Body of pancreas (tissue), 4 donors: ENCODE results near the gene OR11A1. TPM values are rescaled to one million over a fixed set of nuclear protein-coding genes. Genes with fewer than 3 reads are reported as not detected.

ENCODE experiments used
- ATAC-seq: fragments of 150-250 bp; one replicate; pipeline ENCODE4 v1.9.1; 2016
- DNase-seq, 4 donors: peaks; one replicate each; pipeline ENCODE4 v3.0.0-alpha.2; 2019
- H3K27ac ChIP-seq, 4 donors: fragments of 200-600 bp; sonication (generic); 1 replicate in 3 of 4; 2 replicates in 1 of 4; pipeline versions ENCODE4 v1.5.1 to v1.6.1; 2016 to 2019; ENCODE audit warnings: mild to moderate bottlenecking in 1 of 4, mixed read lengths in 1 of 4, moderate library complexity in 1 of 4
- H3K27me3 ChIP-seq, 2 donors: fragments of 200-600 bp; sonication (generic); one replicate each; pipeline ENCODE4 v1.6.0; 2016; ENCODE audit warnings: mild to moderate bottlenecking in 1 of 2
- H3K36me3 ChIP-seq, 2 donors: fragments of 200-600 bp; sonication (generic); replicated peaks in 1 of 2; 2 replicates each; pipeline ENCODE4 v1.5.1; 2016; ENCODE audit warnings: low read depth in 2 of 2; ENCODE audit not compliant: insufficient read depth in 1 of 2
- H3K4me1 ChIP-seq: fragments of 200-600 bp; sonication (generic); one replicate; pipeline ENCODE4 v1.6.0; 2016
- H3K4me3 ChIP-seq, 2 donors: fragments of 200-600 bp; sonication (generic); 1 replicate in 1 of 2; 2 replicates in 1 of 2; pipeline ENCODE4 v1.5.1; 2016 to 2019
- H3K9me3 ChIP-seq, 3 donors: fragments of 200-600 bp; sonication (generic); 1 replicate in 2 of 3; 2 replicates in 1 of 3; pipeline ENCODE4 v1.5.1; 2016
- POLR2A ChIP-seq, 3 donors: fragments of 450-650 bp; IDR thresholded peaks; one replicate each; pipeline ENCODE4 v1.6.1; 2016; ENCODE audit warnings: antibody characterized with exemption in 3 of 3, mild to moderate bottlenecking in 2 of 3
- WGBS, 2 donors: methylation state at CpG; one replicate each; pipeline ENCODE4 v1.1.5; 2017; 5-methylcytosine and 5-hydroxymethylcytosine counted together
- intact Hi-C: fragments of 100-400 bp; cut with DNase I; formaldehyde crosslinking; loops from one replicate; pipeline ENCODE4 v1.15.1; 2023
- total RNA-seq, 2 donors: library from RNA; depleted of rRNA; stranded (reverse); fragments of >200 nt; gene quantifications; one replicate each; pipeline ENCODE4 v1.1.0, GENCODE V29; 2016
- TF ChIP-seq, protein P1 (sequence below), 7 experiments: fragments of 450-650 bp in 4 of 7; fragments of 200-600 bp in 3 of 7; sonication (generic) in 3 of 7; IDR thresholded peaks; one replicate each; pipeline ENCODE4 v1.5.1; 2016 to 2019; ENCODE audit warnings: antibody characterized with exemption in 7 of 7

Gene OR11A1
- total RNA-seq, 2 donors from 2014 or later = not detected

DNA sequence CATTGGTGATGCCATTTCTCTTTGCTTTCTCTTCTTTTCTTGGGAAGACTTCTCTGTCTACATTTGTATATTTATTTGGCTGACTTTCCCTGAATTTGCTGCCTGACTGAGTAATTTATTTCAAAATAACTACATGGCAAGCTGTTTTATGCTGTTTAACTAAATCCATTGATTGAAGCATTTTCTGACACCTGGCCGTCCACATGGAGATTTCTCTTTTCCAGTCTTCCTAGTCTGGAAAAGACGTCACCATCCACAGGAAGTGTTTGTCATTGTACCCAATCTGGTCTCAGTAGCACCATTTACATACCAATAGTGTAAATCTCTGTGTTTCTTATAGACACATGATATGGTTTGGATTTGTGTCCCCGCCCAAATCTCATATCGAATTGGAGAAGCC lies 40.1 kb upstream of the OR11A1 start:
- H3K27me3 ChIP-seq = no peaks in the 10 kb centered on the region

DNA sequence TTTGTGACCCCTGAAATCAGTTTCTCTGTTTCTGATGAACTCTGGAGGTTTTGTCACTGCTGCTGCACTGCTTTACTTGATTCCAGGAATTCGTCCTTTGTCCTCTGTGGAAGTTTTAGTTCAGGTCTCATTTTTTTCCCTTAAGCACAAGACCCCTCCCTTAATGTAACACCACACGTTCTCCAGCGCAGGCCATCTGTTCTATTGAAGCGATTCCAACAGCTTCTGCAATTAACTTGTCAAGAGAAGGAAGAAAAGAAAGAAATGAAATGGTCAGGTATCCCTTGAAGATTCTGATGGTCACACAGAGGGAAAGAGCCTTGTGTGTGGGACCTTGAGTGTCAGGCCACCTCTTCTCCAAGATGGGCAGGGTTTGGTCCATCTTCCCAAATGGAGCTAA lies 38.7 kb upstream of the OR11A1 start:
- H3K9me3 ChIP-seq = no peaks in the 10 kb centered on the region
- no peak for TF ChIP-seq POLR2A (IDR thresholded peaks at IDR 0.05)
- TF ChIP-seq, protein P1, sequence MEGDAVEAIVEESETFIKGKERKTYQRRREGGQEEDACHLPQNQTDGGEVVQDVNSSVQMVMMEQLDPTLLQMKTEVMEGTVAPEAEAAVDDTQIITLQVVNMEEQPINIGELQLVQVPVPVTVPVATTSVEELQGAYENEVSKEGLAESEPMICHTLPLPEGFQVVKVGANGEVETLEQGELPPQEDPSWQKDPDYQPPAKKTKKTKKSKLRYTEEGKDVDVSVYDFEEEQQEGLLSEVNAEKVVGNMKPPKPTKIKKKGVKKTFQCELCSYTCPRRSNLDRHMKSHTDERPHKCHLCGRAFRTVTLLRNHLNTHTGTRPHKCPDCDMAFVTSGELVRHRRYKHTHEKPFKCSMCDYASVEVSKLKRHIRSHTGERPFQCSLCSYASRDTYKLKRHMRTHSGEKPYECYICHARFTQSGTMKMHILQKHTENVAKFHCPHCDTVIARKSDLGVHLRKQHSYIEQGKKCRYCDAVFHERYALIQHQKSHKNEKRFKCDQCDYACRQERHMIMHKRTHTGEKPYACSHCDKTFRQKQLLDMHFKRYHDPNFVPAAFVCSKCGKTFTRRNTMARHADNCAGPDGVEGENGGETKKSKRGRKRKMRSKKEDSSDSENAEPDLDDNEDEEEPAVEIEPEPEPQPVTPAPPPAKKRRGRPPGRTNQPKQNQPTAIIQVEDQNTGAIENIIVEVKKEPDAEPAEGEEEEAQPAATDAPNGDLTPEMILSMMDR (IDR thresholded peaks at IDR 0.05) = no peak
- WGBS, 2 donors = 77 to 86% methylated on average over 4 of the region's 4 CpGs
- no peak for DNase-seq
- no peak overlapping the region for H3K27ac ChIP-seq
- H3K27me3 ChIP-seq = no peaks in the 10 kb centered on the region
- intact Hi-C loops = no loop called here
- no peaks in the 10 kb centered on the region for H3K4me1 ChIP-seq
- no peaks in the 10 kb centered on the region for H3K36me3 ChIP-seq
- no peak overlapping the region for H3K4me3 ChIP-seq
- no peak for ATAC-seq

More for the DNA sequence above, 40.1 kb upstream of the OR11A1 start:
- H3K4me1 ChIP-seq = no peaks in the 10 kb centered on the region
- no peak overlapping the region for H3K4me3 ChIP-seq
- H3K9me3 ChIP-seq = no peaks in the 10 kb centered on the region
- WGBS, 2 donors = 76 to 83% methylated on average over 4 of the region's 4 CpGs
- no peak overlapping the region for H3K27ac ChIP-seq
- TF ChIP-seq POLR2A (IDR thresholded peaks at IDR 0.05) = no peak
- TF ChIP-seq, protein P1 (IDR thresholded peaks at IDR 0.05) = no peak
- DNase-seq (no peak), ATAC-seq (no peak)
- H3K36me3 ChIP-seq = no peaks in the 10 kb centered on the region
- intact Hi-C loops = no loop called here

DNA sequence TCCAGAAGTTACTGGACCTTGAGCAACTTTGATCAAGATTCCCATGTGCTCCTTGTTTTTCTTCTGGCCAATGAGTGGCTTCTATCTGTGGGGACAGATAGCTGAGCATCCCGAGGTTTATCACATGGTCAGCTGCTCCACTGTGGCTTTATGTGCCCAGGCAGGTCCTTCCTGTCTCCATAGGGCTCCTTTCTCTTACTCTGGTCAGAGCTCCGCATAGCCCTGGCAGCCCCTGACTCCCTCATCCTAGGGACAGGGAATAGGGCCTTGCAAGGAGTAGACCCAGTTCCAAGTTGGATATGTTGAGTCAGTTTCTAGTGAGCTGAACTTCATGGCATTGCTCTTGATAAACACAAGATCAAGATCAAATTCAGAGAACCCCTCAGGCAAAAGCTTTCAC lies 37.3 kb upstream of the OR11A1 start:
- DNase-seq = no peak
- no peak overlapping the region for H3K27ac ChIP-seq
- intact Hi-C loops = no loop called here

DNA sequence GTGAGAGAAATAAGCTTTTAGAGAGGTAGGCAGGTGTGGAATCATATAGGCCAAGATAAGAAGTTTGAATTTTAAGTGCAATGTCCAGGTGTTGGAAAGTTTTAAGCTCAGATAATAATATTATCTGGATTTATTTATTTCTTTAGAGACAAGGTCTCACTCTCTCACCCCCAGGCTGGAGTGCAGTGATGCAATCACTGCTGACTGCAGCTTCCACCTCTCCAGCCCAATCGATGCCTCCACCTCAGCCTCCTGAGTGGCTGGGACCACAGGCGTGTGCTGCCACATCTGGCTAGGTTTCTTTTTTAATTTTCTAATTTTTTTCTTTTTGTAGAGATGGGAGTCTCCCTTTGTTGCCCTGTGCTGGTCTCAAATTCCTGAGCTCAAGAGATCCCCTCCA lies 36.4 kb upstream of the OR11A1 start:
- 59 to 66% methylated on average over 2 of the region's 2 CpGs for WGBS, 2 donors
- no peak for DNase-seq
- Histone ChIP-seq H3K27me3 (no peaks in the 10 kb centered on the region), H3K27ac (no peak overlapping the region), H3K9me3 (no peaks in the 10 kb centered on the region), H3K4me1 (no peaks in the 10 kb centered on the region), H3K36me3 (no peaks in the 10 kb centered on the region), H3K4me3 (no peak overlapping the region)
- TF ChIP-seq POLR2A (IDR thresholded peaks at IDR 0.05) = no peak
- TF ChIP-seq, protein P1 (IDR thresholded peaks at IDR 0.05) = no peak
- intact Hi-C loops = no loop called here
- no peak for ATAC-seq

More for the DNA sequence above, 37.3 kb upstream of the OR11A1 start:
- Histone ChIP-seq H3K4me1 (no peaks in the 10 kb centered on the region), H3K27me3 (no peaks in the 10 kb centered on the region), H3K36me3 (no peaks in the 10 kb centered on the region), H3K4me3 (no peak overlapping the region), H3K9me3 (no peaks in the 10 kb centered on the region)
- WGBS, 2 donors = 72 to 77% methylated on average over 2 of the region's 2 CpGs
- TF ChIP-seq, protein P1 (IDR thresholded peaks at IDR 0.05) = no peak
- TF ChIP-seq POLR2A (IDR thresholded peaks at IDR 0.05) = no peak
- no peak for ATAC-seq

DNA sequence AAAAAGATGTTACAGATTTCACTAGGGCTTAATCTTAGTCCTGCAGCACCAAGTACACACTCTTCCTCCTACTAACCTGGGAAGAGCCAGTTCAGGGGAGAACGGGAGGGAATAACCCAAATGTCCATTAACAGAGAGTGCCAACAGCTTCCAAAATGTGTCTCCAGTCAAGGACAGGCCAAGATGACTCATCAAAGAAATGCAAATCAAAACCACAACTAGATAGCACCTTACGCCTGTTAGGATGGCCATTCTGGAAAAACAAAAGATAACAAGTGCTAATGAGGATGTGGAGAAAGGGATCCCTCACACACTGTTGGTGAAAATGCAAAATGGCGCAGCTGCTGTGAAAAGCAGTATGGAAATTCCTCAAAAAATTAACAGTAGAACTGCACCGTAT lies 34.7 kb upstream of the OR11A1 start:
- intact Hi-C loops = no loop called here
- H3K4me3 ChIP-seq = no peak overlapping the region
- ATAC-seq (no peak), DNase-seq (no peak)
- H3K27ac ChIP-seq = no peak overlapping the region
- no peaks in the 10 kb centered on the region for H3K27me3 ChIP-seq
- no peaks in the 10 kb centered on the region for H3K36me3 ChIP-seq
- TF ChIP-seq, protein P1 (IDR thresholded peaks at IDR 0.05) = no peak
- no peak for TF ChIP-seq POLR2A (IDR thresholded peaks at IDR 0.05)
- H3K9me3 ChIP-seq = no peaks in the 10 kb centered on the region
- WGBS, 2 donors = 79 to 88% methylated on average over 4 of the region's 4 CpGs
- no peaks in the 10 kb centered on the region for H3K4me1 ChIP-seq
